NCI-H526 (cell line): Measurements from ENCODE around the gene PRDM5.

ENCODE experiments used
- DNase-seq, 2 experiments: peaks; one replicate each; lab custom pipeline; 2025; lab: John Stamatoyannopoulos, UW

PRDM5 gene

DNA sequence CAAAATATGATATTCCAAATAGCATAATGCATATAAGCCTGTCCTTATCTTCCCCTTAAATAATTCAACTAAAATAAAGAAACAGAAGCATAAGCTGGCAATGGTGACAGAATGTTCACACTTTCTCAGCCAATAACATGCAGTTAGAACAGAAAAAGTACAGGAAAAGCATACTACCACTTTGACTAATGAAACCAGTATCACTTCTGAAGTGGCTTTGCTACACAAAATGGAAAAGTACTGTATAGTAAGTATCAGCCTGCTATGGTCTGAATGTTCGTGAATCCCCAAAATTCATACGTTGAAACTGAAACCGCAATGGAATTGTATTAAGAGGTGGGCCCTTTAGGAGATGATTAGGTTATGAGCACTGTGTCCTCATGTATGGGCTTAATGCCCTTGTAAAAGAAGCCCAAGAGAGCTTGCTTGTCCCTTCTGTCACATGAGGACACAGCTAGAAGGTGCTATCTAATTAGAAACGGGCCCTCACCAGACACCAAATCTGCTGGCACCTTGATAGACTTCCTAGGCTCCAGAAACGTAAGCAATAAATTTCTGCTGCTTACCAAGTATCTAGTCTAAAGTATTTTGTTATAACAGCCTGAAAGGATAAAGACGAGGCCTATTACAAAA lies 102.6 kb downstream of the PRDM5 start:
- DNase-seq, result no peak

DNA sequence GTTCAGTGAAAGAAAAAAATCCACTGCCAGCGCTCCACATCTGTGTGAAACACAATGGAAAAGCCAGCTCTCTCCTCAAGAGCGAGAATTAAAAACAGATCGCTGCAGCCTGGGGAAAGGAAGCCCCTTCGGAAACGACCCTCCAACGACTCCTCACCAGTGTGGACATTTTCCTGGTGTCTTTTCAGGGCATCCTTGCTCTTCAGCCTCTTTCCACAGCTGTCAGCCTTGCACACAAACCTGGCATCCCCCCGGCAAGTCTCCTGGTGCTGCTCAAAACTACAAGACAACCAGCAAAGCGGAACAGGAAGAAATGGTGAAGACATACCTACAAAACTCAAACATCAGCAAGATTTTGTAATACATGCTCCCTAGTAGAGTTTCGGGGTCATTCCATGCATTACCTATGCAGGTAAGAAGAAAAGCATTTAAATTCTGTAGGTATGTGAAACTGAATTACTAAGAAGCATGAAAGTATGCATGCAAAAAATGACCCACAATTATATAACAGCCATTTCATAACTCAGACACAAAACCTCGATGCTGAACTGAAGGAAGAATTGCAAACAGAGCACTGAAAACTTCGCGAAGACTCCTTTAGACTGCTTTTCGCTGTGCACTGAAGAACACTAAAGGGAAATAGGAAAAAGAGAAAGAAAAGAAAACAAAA lies 106.1 kb downstream of the PRDM5 start:
- DNase-seq, result no peak

DNA sequence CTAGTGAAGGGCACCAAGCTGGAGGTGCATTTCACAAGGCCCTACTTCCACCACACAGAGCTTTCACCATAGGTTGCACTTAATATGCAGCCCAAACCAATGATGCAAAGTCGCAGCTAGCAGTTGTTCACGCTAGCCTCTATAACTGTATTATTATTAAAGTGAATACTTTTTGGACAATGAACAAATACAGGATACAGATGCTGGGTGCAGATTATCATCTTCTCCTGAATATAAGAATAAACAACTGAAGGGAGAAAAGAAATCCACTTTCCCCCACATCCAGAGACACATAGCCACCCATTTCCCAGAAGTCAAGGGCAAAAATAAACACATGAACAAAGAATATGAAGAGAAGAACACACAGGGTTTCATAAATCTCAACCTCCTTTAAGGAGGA lies 107.2 kb downstream of the PRDM5 start:
- DNase-seq, result no peak

- DNase-seq, result no peak
Observed at GRCh38 chr4:120814886-120815285, 107.6 kb downstream of the PRDM5 start.

DNA sequence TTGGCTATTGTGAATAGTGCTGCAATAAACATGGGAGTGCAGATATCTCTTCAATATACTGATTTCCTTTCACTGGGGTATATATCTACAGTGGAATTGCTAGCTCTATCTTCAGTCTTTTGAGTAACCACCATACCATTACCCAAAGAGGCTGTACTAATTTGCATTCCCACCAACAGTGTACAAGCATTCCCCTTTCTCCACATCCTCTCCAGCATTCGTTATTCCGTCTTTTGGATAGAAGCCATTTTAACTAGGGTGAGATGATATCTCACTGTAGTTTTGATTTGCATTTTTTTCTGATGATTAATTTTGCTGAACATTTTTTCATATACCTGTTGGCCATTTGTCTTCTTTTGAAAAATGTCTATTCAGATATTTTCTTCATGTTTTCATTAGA lies 110.3 kb downstream of the PRDM5 start:
- DNase-seq, result no peak

DNA sequence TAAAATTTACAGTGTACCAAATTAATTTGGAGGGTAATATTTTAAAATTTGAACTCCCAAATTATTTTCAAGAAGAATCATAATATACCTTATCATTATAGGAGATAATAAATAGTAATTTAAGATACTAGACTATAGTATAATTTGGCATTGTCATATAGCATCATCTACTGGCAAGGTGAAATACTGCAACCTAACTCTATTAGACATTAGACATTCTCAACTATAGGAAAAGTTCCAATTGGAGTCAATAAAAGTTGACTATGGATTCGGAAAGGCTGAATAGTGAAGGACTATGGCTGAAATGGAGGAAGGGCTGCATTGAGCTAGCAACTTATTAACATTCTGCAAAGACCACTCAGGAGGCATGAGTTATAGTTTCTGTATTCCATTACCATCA lies 113.0 kb downstream of the PRDM5 start:
- no peak for DNase-seq

- no peak for DNase-seq
Observed at GRCh38 chr4:120808475-120809141, 113.9 kb downstream of the PRDM5 start.

DNA sequence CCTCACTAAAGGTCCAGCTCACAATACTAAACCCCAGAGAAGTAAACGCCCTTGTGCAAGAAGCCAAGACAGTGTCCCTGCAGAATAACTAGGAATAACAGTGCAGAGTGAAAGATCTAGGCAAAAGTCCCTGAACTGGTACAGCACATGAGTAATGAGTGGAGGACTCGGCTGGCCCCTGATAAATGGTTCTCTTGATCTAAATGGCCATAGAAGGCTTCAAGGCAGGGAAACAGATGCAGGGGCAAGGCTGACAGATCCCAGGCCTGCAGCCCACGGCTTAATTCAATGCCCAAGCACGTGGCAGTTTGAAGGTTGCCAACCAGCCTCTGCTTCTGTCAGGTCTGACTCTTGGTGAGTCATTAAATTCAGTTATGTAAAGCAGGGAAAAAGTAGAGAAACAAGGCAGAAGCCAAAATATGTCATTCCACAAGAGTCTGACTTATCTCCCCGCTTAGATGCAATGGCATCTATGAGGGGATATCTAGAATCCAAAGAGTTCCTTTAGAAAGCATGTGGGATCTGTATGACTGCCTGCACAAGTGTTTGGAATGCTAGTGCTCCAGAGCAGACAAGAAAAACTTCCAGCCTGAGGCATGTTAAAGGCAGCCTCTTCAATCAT lies 121.3 kb downstream of the PRDM5 start:
- DNase-seq, result no peak

DNA sequence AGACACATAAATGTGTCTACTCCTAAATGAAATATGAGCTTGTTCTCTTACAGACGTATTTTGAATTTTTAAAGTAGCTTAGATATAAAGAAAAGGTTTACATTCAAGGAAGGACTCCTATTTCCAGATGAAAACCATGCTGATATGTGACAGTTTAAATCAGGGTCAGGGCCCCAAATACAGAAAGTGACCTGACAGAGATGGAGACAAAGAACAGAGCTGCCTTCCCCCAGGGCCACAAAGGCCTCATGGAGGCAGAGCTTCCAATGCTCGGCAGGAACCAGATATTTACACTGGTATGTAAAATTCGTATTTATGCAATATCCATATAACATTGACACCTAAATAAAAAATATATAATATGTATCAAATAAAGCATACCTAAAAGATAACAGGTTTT lies 124.0 kb downstream of the PRDM5 start:
- no peak for DNase-seq

DNA sequence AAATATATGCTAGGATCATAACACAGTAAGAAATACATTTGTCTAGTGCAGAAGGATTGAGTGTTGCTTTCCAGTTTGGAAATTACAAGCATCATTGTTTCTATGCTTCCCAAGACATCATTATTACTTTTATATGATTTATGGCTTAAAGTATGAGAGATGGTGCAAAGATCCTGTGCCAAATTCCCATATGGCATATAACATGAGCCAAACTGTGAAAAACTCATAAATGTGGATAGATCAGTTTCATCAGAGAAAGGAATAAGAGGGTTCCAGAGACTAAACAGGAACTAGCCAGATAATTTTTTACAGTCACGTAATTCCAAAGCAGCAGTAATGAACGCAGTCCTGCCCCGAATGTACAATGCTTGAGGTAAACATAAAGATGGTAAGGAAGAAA lies 126.3 kb downstream of the PRDM5 start:
- no peak for DNase-seq

GRCh38 chr4:120785202-120785601 lies 137.3 kb downstream of the PRDM5 start:
- DNase-seq, result no peak

DNA sequence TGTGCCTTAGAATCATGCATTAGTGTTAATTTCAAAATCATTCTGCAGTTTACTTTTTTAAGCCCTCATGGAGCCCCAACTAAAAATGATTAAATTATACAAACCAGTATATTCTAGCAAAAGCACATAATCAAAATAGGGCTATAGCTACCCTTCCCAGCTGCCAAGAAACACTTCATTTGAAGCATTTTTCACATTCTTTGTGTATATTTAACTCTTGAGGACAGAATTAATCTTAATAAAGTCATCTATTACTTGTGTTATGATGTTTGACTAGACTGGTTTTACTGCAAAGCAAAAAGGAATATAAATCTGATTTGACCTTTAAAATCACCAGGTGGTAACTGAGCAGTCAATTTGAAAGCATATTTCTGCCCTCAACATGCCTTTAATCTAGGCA lies 145.1 kb downstream of the PRDM5 start:
- no peak for DNase-seq

- DNase-seq, result no peak
Observed at GRCh38 chr4:120775431-120775830, 147.1 kb downstream of the PRDM5 start.

GRCh38 chr4:120773641-120774040 lies 148.9 kb downstream of the PRDM5 start:
- DNase-seq, result no peak

- peak in 1 of 2 experiments; percentile 12 for DNase-seq
Observed at GRCh38 chr4:120771907-120772306, 150.6 kb downstream of the PRDM5 start.

GRCh38 chr4:120770897-120771296 lies 151.6 kb downstream of the PRDM5 start:
- no peak for DNase-seq

- no peak for DNase-seq
Observed at GRCh38 chr4:120769227-120769626, 153.3 kb downstream of the PRDM5 start.

DNA sequence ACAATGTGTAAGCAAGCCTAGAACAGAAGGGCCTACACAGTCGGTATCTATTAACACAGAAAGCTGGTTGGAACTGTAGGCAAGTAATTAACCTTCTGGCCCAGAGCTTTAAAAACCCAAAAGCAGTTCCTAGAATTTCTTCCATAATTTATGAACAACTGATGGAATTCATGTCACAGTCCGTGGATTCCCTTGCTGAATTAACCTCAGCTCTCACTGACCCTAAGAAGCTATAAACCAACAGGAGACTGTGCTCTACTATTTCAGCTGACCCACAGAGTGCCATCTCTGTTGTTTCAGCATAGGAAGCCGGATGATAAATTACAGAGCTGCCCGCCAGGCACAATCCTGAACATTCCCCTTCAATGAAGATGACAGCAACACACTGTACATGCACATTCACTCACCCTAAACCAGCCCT lies 157.3 kb downstream of the PRDM5 start:
- no peak for DNase-seq

DNA sequence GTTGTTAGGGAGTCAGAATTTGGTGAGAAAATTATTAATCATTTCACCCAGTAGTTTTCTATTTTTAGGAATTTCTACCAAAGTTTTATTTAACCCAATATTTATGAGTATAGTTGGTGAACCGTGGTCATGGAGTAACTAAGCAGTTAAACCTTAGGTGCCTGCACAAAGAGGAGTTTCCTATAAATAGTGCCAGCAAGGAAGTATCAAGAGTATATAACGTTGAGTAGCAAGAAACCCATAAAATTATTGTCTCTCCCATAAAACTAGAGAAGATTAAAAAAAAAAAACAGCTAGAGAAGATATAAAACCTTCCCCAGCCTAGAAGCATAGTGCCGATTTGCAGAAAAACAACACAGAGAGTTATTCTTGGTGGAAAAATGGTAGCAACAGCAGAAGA lies 158.9 kb downstream of the PRDM5 start:
- DNase-seq, result no peak

DNA sequence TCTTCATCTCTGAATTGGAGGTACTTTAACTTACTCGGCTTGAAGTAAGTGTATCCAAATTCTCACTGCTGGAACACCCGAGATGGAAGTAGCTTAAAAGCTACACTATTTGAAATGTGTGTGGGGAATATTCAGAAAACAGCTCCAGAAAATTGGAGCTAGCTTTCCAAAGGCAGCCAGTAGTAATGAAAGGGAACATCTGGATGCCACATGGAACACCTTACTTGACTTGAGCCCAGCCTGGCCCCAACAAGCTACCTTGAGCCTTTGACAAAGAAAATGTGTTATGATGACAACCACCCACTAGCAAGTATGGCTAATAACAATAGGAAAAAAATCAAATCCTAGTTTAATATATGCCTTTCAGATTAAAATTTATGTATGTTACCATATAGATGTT lies 161.5 kb downstream of the PRDM5 start:
- no peak for DNase-seq

- DNase-seq, result no peak
Observed at GRCh38 chr4:120760047-120760446, 162.5 kb downstream of the PRDM5 start.

DNA sequence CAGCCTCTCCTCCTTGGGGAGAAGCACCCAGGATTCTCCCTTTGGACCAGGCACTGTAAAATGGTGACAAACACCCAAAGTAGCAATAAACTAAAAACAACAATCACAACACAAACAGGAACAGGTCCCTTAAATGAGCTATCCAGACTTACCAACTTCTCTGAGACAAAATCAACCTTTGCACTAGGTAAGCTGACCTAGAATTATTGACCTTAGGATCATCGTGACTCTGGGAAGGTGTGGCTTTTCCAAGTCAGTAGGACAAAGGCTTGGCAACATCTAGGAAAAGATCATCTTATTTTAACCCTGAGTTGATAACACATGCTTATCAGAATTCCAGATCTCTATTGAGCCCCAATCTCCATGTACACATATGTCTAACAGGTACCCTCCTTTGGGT lies 166.7 kb downstream of the PRDM5 start:
- no peak for DNase-seq

GRCh38 chr4:120754590-120754989 lies 167.9 kb downstream of the PRDM5 start:
- DNase-seq, result no peak
